T-helper 22 cell (primary cell): Measurements from ENCODE around the gene TFAP2A.

Experiments
- DNase-seq: peaks from one replicate; pipeline ENCODE4 v3.0.0-alpha.2; 2020; ENCODE audit warnings: low read depth

The TFAP2A gene

GRCh38 chr6:10414756-10415616, at the start of gene TFAP2A:
TSS of gene TFAP2A (minus strand) at chr6:10415074. CDS start at chr6:10414991, 83 bp downstream.
- DNase-seq = no peak

GRCh38 chr6:10463491-10464481, 48.9 kb upstream of the TFAP2A start:
- no peak for DNase-seq

DNA sequence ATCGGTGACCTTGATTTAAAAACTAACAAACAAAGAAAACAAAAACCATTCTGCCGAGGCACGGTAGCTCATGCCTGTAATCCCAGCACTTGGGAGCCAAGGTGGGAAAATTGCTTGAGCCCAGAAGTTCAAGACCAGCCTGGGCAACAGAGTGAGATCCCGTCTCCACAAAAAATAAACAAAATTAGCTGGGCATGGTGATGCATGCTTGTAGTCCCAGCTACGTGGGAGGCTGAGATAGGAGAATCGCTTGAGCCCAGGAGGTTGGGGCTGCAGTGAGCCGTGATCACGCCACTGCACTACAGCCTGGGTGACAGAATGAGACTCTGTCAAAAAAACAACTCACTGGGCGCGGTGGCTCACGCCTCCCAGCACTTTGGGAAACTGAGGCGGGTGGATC, 48.2 kb upstream of the TFAP2A start:
- DNase-seq = no peak

DNA sequence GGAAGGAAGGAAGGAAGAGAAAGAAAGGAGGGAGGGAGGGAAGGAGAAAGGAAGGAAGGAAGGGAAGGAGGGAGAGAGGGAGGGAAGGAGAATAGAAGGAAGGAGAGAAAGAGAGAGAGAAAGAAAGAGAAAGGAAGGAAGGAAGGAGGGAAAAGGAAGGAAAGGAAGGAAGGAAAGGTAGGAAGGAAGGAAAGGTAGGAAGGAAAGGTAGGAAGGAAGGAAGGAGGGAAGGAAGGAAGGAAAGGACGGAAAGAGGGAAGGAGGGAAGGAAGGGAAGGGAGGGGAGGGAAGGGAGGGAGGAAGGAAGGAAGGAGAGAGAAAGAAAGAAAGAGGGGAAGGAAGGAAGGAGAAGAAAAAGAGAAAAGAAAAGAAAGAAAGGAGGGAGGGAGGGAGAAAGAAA, 47.0 kb upstream of the TFAP2A start:
- no peak for DNase-seq

DNA sequence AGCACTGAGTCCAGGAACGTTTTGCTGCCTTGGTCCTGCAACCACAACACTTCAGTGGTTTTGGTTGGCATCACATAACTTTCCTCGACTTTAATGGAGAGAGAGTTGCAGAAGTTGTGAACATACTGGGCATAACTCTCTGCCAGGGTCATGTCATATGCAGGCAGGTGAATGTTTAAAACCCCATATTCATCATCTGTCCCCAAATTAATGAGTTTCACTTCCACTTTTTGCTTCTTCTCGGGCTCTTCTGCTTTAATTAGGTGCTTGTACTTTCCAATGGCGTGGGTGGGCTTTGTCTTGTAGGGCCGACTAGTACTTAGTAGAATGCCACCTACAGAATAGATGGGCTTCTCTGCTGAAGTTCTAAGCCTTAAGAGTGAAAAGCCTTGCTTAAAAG, 45.2 kb upstream of the TFAP2A start:
- DNase-seq = no peak

GRCh38 chr6:10458287-10458686, 43.4 kb upstream of the TFAP2A start:
- no peak for DNase-seq

DNA sequence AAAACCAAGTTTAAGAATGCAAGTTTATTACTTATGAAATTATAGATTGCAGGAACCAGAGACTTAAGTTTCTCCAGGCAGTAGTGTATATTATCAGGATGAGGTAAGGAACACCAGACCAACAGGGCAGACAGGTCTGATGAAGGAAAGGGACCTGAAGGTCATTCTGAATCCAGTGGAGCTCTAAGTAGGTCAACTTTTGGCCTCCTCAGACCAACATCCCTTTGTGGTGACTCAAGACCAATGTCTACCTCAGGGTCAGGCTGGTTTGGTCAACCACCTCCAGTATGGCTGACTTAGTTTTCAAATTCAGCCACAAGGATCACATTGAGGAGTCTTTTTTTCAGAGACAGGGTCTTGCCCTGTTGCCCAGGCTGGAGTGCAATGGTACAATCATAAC, 38.7 kb upstream of the TFAP2A start:
- no peak for DNase-seq

DNA sequence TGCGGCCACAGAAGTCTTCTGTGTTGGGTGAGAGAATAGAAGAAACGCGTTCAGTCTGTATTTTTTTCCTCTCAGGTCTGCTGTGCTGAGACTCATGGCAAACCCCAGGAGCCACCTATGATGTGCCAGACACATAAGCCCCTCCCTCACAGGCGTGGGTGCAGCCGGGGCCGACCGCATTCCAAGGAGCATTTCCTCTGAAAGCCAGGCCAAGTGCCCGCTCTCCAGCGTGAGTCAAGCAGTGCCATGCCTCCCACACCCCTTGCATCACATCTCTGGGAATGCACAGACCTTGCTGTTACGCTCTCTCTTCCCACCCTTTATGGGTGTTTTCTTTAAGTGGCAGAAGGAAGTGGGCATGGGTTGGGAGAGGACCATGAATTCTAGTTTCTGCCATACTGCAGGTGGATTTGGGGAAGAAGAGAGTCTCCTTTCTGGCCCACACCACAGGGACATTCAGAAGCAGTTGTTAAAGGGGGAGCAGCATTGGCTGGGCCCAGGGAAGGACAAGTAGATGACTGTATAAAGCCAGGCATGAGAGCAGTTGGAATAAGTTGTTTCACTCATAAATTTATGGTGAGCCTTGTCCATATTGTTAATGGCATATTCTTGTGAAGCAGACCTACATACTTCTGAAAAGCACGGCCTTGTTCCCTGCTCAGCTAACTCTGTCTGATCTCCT, 37.1 kb upstream of the TFAP2A start:
- DNase-seq = no peak

DNA sequence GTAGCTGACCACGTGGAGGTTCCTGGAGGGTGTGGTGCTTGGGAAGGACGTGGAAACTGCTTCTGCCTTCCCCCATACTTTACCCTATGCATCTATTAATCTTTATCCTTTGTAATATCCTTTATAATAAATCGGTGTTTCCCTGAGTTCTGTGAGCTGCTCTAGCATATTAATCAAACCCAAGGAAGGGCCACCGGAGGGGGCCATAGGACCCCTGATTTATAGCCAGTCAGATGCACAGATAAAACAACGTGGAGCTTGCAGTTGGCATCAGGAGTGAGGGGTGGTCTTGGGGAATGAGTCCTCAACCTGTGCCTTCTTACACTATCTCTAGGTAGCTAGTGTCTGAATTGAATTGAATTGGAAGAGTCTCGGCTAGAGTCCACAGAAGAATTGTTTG, 36.5 kb upstream of the TFAP2A start:
- no peak for DNase-seq

DNA sequence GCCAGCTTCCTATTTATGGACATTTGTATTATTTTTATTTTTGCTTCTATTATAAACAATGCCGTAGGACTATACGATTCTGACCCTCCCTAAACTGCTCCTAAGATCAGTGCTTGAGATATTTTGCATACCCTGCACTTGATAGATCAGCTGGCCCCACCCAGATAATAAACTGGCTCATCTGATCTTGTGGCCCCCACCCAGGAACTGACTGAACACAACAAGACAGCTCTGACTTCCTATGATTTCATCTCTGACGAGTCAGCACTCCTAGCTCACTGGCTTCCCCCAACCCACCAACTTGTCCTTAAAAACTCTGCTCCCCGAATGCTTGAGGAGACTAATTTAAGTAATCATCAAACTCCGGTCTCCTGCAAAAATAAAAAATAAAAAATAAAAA, 34.9 kb upstream of the TFAP2A start:
- no peak for DNase-seq

DNA sequence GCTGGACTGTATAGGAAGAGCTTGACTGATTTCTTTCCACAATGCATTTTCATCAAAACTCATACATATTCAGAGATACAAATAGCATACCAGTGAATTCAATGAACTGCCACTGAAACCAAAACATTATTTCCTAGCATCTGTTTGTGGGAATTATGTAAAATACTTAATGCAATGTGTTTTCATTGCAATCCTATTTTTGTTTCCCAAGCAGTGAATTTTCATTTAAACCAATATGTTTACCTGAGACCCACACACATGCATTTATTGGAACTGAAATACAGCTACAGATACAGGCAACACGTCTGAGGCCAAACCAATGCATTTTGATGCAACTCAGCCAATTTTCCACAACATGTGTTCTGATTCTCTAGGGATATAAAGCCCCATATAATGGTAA, 33.2 kb upstream of the TFAP2A start:
- DNase-seq = no peak

- DNase-seq = no peak
Observed at GRCh38 chr6:10446548-10446947, 31.7 kb upstream of the TFAP2A start.

DNA sequence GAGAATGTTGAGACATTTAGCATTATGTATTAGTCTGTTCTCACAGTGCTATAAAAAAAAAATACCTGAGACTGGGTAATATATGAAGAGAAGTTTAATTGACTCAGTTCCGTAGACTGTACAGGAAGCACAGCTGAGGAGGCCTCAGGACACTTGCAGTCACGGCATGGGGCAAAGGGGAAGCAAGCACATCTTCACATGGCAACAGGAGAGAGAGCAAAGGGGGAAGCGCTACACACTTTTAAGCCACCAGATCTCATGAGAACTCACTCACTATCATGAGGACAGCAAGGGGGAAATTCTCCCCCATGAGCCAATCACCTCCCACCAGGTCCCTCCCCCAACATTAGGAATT, 26.8 kb upstream of the TFAP2A start:
- DNase-seq = no peak

DNA sequence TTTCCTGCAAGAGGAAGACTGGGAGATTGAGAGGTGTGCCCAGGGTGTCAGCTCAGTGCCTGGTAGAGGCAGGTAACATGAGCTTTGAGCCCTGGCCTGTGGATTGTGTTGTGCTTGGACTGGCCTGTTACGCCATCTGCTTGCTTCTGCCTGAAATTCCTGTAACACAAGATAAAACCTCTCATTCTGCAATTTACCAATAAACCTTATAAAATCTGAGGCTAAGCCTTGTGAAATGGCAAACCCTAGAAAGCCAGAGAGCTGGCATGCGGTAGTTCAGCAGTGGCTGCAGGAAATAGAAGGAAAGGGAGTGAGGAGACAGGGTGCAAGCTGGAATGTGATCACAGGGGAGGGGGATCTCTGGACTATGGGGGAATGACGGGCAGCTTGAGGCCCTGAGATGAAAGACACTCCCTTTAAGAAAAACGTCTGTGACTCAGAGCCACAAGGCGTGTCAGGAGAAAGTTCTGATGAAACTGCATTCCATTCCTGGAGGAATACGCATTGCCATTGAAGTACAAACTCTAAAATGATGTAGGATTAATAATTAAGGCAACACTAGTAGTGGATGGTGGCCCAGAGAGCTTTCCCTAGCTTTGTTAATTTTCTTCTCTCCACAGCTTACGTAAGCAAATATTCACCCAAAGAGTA, 26.3 kb upstream of the TFAP2A start:
- no peak for DNase-seq

GRCh38 chr6:10437891-10438290, 23.0 kb upstream of the TFAP2A start:
- no peak for DNase-seq

DNA sequence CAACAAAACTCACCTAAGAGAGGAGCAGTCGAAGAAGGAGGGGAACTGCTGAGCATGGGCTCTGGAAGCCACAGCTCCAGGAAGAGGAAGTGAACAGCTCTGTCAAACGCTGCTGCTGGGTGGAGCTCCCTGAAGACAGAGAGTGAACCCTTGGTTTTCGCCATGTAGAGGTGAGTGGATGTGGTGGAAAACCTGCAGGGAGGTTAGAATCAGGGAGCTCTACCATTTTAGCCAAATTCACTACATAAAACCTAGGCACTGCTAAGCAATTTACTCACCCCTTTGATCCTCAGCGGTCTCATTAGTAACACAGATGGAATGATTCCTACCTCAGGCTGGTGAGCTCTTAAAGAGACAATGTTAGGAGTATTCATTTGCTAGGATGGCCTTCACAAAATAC, 19.4 kb upstream of the TFAP2A start:
- no peak for DNase-seq

DNA sequence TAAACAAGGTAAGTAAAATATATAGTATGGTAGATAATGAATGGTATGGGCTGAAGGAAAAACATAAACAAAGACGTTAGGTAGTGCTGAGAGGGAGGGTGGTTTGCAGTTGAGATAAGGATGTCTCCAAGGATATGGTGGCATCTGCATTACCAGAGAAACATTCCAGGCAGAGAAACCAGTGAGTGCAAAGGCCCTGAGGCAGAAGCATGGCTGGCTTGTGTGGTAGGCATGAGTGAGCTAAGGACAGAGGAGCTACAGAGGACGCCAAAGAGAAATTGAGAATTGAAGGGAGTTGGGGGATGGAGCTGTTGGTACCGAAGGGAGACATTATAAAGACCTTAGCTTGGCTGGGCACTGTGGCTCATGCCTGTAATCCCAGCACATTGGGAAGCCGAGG, 18.4 kb upstream of the TFAP2A start:
- no peak for DNase-seq

- DNase-seq = no peak
Observed at GRCh38 chr6:10431423-10432164, 16.7 kb upstream of the TFAP2A start.

GRCh38 chr6:10429638-10430427, 15.0 kb upstream of the TFAP2A start:
- DNase-seq = no peak

GRCh38 chr6:10426781-10427279, 12.0 kb upstream of the TFAP2A start:
- no peak for DNase-seq
